ENCODE data around the gene ACADM.
"Not testable (repeated sequence)": the region's sequence is repeated elsewhere in the genome, so short reads cannot be mapped to it uniquely, and the experiment has no call there.

ACADM gene

DNA sequence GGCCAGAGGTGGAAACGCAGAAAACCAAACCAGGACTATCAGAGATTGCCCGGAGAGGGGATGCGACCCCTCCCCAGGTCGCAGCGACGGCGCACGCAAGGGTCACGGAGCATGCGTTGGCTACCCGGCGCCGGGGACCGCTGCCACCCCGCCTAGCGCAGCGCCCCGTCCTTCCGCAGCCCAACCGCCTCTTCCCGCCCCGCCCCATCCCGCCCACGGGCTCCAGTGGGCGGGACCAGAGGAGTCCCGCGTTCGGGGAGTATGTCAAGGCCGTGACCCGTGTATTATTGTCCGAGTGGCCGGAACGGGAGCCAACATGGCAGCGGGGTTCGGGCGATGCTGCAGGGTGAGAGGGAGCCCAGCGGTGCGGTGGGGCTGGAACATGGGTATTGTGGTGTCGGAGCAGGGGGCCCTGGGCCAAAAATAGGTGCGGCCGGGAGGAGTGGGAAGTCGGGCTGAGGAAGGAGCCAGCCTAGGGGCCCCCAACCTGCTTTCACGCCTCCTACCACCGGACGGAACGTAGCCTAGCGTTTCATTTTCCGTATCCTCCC, at the start of gene ACADM:
Gene ACADM (plus strand): TSS at position 238 of the 551 bp plus-strand sequence. CDS start 79 bp downstream, at position 317.
- peak; percentile 83 for DNase-seq

DNA sequence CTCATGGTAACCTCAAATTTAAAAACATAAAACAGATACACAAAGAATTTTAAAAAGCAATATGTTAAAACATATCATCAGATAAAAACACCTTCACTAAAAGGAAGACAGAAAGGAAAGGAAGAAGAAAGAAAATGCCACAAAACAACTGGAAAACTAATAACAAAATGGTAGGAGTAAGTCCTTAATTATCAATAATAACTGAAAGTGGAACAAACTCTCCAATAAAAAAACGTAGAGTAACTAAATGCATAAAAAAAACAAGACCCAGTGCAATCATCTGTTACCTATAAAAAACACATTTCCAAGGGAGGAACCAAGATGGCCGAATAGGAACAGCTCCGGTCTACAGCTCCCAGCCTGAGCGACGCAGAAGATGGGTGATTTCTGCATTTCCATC, 47.1 kb upstream of the ACADM start:
- DNase-seq = no peak

DNA sequence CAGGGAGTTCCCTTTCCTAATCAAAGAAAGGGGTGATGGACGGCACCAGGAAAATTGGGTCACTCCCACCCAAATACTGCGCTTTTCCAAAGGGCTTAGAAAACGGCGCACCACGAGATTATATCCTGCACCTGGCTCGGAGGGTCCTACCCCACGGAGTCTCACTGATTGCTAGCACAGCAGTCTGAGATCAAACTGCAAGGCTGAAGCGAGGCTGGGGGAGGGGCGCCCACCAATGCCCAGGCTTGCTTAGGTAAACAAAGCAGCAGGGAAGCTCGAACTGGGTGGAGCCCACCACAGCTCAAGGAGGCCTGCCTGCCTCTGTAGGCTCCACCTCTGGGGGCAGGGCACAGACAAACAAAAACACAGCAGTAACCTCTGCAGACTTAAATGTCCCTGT, 46.5 kb upstream of the ACADM start:
- not testable (repeated sequence) for DNase-seq

GRCh38 chr1:75690547-75690946, 34.0 kb upstream of the ACADM start:
- DNase-seq = no peak

DNA sequence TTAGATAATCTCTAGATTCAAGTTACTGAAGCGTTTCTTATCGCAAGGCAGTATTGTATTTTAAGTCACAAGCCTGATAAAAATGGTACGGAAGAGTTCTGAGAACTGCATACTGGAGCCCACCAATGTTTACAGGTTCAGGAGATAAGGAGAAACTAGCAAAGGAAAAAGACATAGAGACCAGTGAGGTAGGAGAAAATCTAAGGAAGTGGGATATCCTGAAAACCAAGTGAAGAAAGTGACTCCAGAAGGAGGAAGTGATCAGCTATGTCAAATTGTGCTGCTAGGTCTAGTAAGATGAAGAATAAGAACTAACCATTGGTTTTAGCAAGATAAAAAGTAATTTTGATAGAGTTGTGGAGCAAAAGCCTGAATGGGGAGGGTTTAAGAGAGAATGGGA, 31.0 kb upstream of the ACADM start:
- no peak for DNase-seq

DNA sequence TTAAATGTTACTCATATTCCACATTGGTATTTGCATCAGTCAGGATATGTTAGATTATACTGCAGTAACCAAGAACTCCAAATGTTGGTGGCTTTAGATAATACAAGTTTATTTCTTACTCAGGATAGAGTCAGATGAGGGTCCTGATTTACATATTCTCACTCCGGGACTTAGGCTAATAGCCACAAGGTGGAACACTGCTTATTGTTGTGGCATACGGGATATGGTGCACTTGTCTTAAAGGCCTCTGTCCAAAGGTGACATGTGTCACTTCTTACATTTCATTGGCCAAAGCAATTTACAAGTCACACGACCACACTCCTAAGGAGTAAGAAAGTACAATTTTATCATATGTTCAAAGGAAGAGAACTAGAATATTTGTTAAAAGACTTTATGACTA, 28.5 kb upstream of the ACADM start:
- DNase-seq = no peak

GRCh38 chr1:75707191-75707590, 17.3 kb upstream of the ACADM start:
- DNase-seq = no peak

DNA sequence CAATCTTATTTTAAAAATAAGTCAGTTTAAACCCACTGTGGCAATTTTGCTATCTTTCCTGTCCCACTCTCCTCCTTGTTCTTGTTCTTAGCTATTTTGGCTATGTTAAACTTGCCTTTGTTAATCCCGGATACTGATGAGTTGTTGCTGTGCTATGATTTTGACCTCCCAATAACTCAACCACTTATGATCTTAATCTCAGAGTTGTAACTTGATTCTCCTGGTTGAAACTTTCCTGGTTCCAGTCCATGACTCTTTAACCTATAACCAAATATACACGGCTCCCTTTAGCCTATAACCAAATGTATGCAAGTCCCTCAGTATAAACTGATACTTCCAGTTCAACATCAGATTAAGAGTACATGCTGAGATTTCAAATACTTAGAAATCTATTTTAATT, 15.6 kb upstream of the ACADM start:
- no peak for DNase-seq

DNA sequence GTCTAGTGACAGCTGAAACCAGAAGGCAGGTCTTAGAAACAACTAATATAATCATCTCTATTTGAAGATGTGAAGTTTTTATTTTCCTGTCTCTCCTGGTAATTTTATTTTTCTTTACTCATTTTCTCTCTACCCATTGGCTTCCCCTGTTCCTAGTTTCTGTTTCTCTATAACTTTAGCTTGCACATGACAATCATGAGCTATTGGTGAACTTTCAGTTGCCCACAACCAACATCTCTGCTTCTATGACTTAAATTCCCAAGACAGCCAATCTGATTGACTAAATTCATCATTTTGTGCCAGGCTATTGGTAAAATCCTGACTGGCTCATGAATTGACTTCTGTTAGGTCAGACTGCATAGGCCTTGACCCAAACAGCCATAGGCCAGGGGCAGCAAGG, 13.7 kb upstream of the ACADM start:
- DNase-seq = no peak

GRCh38 chr1:75711846-75712245, 12.7 kb upstream of the ACADM start:
- DNase-seq = no peak

- DNase-seq = no peak
Observed at GRCh38 chr1:75712306-75712705, 12.2 kb upstream of the ACADM start.

GRCh38 chr1:75719810-75720209, 4.7 kb upstream of the ACADM start:
- DNase-seq = no peak

DNA sequence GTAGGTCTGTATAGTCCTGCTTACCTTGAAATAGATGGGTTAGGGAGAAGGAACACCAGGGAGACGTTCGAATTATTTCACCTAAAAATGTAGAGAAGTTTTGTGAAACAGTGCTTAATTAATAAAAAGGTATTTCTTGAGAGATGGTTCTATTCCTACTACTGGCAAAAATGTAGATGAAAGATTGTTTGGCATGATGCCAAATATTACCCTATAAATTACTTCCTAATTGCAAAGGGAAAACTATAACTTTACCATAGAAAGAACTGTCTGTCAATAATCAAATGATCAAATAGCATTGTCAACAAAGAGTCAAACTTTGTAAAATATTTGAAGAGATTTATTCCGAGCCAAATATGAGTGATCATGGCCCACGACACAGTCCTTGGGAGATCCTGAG, 4.2 kb upstream of the ACADM start:
- DNase-seq = no peak

GRCh38 chr1:75720820-75721219, 3.7 kb upstream of the ACADM start:
- no peak for DNase-seq

DNA sequence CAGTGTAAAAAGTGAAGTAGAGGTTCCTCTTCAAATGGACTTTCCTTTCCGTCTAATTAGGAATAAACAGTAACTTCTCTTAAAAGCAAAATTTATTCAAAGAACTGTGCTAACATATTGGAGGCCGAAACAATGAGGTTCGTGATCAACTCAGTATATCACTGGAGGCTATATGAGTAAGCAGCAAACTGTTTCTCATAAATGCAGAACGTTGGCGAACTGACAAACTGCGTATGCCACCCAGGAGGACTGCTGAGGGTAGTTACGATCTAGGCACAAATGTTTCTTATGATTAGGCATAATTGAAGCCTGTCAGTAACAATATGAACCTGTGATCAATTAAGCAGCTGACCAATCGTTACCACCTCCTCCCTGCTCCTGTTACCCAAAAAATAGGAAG, 2.3 kb upstream of the ACADM start:
- DNase-seq = not testable (repeated sequence)

- no peak for DNase-seq
Observed at GRCh38 chr1:75722966-75723365, 1.5 kb upstream of the ACADM start.

- DNase-seq = peak; percentile 67
Observed at GRCh38 chr1:75723989-75724471, 479 bp upstream of the ACADM start.

DNA sequence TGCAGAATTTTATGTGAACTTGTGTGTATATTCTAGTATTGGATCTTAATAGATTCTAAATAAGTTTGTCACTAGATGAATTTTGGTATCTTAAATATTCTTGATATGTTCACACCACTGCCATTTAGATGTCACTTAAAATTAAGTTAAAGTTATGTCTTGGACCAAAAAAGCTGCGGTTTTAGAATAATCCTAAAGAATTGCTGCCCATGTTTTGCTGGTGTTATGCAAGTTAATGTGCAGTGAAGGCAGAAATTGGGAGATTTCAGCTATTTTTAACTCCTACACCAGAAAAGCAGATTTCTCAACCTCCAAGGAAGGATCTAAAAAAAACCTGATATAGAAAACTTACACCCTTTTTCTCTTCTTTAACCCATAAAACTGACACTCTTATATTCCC, 757 bp downstream of the ACADM start:
- no peak for DNase-seq

DNA sequence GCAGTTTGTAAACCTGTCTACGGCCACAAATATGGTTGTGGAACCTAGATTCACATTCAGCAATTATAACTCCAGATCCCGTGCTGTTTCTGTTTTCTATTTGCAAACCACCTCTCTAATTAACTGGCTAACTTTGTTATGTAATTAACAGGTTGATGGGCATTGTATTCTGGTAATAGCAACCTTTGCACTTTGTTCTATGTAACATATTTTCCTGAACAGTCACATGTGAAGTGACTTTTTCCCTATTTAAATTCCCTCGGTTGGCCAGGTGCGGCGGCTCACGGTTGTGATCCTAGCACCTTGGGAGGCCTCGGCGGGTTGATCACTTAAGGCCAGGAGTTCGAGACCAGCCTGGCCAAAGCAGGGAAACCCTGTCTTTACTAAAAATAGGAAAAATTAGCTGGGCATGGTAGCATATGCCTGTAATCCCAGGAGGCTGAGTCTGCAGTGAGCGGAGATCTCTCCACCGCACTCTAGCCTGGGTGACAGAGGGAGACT, 1.4 kb downstream of the ACADM start:
- no peak for DNase-seq

- no peak for DNase-seq
Observed at GRCh38 chr1:75727571-75727970, 3.1 kb downstream of the ACADM start.

GRCh38 chr1:75730432-75730831, 5.9 kb downstream of the ACADM start:
- no peak for DNase-seq

DNA sequence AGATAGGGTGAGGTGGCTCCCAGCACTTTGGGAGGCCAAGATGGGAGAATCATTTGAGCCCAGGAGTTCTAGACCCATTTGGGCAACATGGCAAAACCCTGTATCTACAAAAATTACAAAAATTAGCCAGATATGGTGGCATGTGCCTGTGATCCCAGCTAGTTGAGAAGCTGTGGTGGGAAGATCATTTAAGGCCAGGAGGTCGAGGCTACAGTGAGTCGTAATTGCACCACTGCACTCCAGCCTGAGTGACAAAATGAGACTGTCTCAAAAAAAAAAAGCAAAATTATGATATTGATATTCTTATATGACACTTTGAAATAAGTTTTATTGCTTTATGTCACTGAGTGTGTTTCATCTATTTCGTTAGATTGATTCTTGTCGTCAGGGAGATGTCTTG, 7.4 kb downstream of the ACADM start:
- DNase-seq = no peak

DNA sequence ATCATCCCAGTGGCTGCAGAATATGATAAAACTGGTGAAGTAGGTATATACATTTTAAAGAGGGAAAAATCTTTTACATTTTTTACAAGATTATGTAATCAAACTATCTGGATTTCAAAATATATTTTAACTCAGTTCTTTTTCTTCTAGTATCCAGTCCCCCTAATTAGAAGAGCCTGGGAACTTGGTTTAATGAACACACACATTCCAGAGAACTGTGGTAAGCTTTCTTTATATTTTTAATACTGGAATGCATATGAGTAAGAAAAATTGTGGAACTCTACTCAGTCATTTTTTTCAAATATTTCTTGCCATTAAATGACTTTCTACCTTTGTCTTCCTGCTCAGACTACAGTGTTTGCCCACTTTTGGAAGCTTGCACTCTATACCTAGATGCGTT, 8.2 kb downstream of the ACADM start:
- DNase-seq = no peak

DNA sequence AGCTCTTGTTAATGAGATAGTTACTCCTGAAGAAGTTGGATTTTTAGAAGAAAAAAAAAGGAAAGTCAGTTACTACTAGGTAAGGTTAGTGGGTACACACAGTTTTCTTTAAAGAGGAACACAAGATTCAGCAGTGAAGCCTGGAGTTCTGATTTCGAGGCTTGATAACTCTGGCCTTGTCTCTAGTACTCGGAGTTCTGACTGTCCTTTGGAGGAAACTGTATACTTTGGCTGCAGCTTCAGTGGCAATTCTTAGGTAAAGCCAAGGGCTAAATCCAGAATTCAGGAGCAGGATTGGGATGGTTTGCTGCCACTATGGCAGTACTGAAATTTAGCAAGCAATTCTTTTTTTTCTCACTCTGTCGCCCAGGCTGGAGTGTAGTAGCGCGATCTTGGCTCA, 9.2 kb downstream of the ACADM start:
- no peak for DNase-seq

GRCh38 chr1:75736016-75736415, 11.5 kb downstream of the ACADM start:
- DNase-seq = no peak
